ENCODE measurements around the gene RCVRN. TPM values are rescaled to one million over a fixed set of nuclear protein-coding genes. Genes with fewer than 3 reads are reported as not detected.

The RCVRN gene
- total RNA-seq, 1 experiment from 2014 or later = not detected

DNA sequence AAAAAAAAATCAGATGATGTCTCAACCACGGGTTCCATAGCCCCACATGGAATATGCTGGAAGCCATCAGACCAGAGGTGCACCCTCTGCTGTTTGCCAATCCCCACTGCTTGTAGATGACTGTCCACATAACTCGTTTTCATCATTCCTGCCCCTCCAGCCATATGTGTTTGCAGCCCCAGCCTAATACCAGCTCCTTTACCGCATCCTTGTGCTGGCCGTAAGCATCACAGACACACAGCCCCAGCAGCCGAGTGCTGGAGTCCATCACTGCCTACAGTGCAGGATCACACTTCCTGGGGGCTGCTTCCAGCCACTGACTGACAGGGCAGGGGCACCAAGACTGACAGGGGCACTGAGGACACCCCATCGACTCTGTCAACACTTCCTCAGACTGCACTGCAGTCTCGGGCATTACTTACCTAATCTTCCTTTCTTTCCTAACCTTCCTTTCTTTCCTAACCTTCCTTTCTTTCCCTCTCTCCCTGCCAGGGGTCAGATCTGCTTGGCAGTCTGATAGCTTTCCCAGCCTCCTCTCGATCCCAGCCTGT lies 5.0 kb downstream of the RCVRN start:
- Histone ChIP-seq H3K9me2 (ENCODE audit: insufficient read depth) (no peaks in the 10 kb centered on the region), H3K79me2 (ENCODE audit: low read depth) (no peaks in the 10 kb centered on the region), H3K27me3 (ENCODE audit: insufficient read depth, low read depth) (no peaks in the 10 kb centered on the region), H3K4me3 (no peak overlapping the region), H4K20me1 (ENCODE audit: insufficient read depth) (no peaks in the 10 kb centered on the region), H3K4me2 (peak overlapping the region; percentile 26; the same call in 1 of the 2 replicates), H3K36me3 (ENCODE audit: low read depth) (no peaks in the 10 kb centered on the region), H3K9me3 (ENCODE audit: insufficient read depth, low read depth) (no peaks in the 10 kb centered on the region), H3K4me1 (replicated peaks; ENCODE audit: insufficient read depth) (peaks cover 8% of the 10 kb centered on the region; the same call in 1 of the 2 replicates), H3F3A (ENCODE audit: insufficient read depth, low read depth) (no peaks in the 10 kb centered on the region), H3K27ac (no peak overlapping the region), H2AFZ (no peak overlapping the region)
- no TSS peak for BruUV-seq (replicated peaks)
- ChIA-PET CTCF (no interaction called here), POLR2A (ENCODE audit: unreplicated experiment) (no interaction called here)
- DNase-seq = no peak
- TF ChIP-seq CTCF (conservative IDR thresholded peaks at IDR 0.05) = no peak
- no peak for TF ChIP-seq EZH2 (IDR thresholded peaks at IDR 0.05; ENCODE audit: low read depth)
- intact Hi-C loops (cut with micrococcal nuclease; ENCODE audit: unreplicated experiment) = no loop called here

DNA sequence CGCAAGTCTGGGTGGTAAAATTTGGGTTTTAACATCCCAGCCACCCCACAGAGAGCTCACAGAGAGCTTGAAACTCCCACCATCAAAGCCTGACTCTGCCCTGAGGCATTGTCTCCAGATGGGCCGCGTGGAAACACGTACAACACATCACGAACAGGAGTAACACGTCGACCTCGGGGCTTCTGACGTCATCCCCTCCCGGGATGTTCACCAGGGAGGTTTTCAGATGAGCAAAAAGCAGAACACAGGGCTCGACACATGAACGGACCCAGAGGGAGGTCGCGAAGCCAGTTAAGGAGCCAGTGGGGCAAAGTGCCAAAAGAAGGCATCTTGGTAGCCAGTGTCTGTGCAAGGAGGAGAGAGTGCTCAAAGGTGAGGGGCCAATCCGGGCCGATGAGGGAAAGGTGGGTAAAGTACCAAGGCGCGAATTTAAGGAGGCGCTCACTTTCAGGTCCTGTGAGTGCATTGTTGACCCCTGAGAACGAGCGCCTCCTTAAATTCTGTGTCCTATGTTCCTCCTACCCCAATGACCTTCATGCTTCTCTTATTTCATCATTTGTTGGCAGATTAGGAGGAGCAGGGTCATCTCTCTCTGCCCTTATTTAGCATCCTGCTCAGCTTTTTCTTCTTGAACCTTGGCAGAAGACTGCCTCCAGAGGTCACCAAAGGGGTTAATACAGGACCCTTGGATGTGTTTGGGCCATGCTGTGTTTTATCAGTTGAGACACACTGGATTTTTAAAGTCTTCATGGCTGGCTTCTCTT lies 5.6 kb downstream of the RCVRN start:
- intact Hi-C loops (cut with micrococcal nuclease; ENCODE audit: unreplicated experiment) = no loop called here
- Histone ChIP-seq H3K4me2 (no peak overlapping the region), H3K4me1 (replicated peaks; ENCODE audit: insufficient read depth) (peaks cover 8% of the 10 kb centered on the region; the same call in 1 of the 2 replicates), H2AFZ (no peak overlapping the region), H3K27ac (no peak overlapping the region), H3K79me2 (ENCODE audit: low read depth) (no peaks in the 10 kb centered on the region), H3F3A (ENCODE audit: insufficient read depth, low read depth) (no peaks in the 10 kb centered on the region), H4K20me1 (ENCODE audit: insufficient read depth) (no peaks in the 10 kb centered on the region), H3K36me3 (ENCODE audit: low read depth) (no peaks in the 10 kb centered on the region), H3K27me3 (ENCODE audit: insufficient read depth, low read depth) (no peaks in the 10 kb centered on the region), H3K4me3 (no peak overlapping the region), H3K9me2 (ENCODE audit: insufficient read depth) (no peaks in the 10 kb centered on the region), H3K9me3 (ENCODE audit: insufficient read depth, low read depth) (no peaks in the 10 kb centered on the region)
- CTCF ChIA-PET = no interaction called here
- no peak for DNase-seq
- BruUV-seq (replicated peaks) = no TSS peak
- POLR2A ChIA-PET (ENCODE audit: unreplicated experiment) = no interaction called here
- TF ChIP-seq EZH2 (IDR thresholded peaks at IDR 0.05; ENCODE audit: low read depth) (no peak), CTCF (conservative IDR thresholded peaks at IDR 0.05) (no peak)

GRCh38 chr17:9898812-9899211 lies 6.3 kb downstream of the RCVRN start:
- CTCF ChIA-PET = no interaction called here
- POLR2A ChIA-PET (ENCODE audit: unreplicated experiment) = no interaction called here

More at GRCh38 chr17:9898812-9899211, 6.3 kb downstream of the RCVRN start:
- Histone ChIP-seq H3K27me3 (ENCODE audit: insufficient read depth, low read depth) (no peaks in the 10 kb centered on the region), H4K20me1 (ENCODE audit: insufficient read depth) (no peaks in the 10 kb centered on the region), H3K36me3 (ENCODE audit: low read depth) (no peaks in the 10 kb centered on the region), H3K9me2 (ENCODE audit: insufficient read depth) (no peaks in the 10 kb centered on the region), H3K79me2 (ENCODE audit: low read depth) (no peaks in the 10 kb centered on the region), H3K4me1 (replicated peaks; ENCODE audit: insufficient read depth) (peaks cover 8% of the 10 kb centered on the region; the same call in 1 of the 2 replicates), H2AFZ (no peak overlapping the region), H3K9me3 (ENCODE audit: insufficient read depth, low read depth) (no peaks in the 10 kb centered on the region), H3F3A (ENCODE audit: insufficient read depth, low read depth) (no peaks in the 10 kb centered on the region), H3K27ac (no peak overlapping the region), H3K4me3 (no peak overlapping the region), H3K4me2 (no peak overlapping the region)
- intact Hi-C loops (cut with micrococcal nuclease; ENCODE audit: unreplicated experiment) = no loop called here
- TF ChIP-seq EZH2 (IDR thresholded peaks at IDR 0.05; ENCODE audit: low read depth) = no peak
- TF ChIP-seq CTCF (conservative IDR thresholded peaks at IDR 0.05) = no peak
- no TSS peak for BruUV-seq (replicated peaks)
- no peak for DNase-seq
